VCaP (cell line): ENCODE data around the gene SLC38A11.
A peak's percentile ranks its signal among the peaks of the same experiment; 100 is the strongest.

Source experiments
- H3K27ac ChIP-seq: fragments of 450-650 bp; 2 replicates; pipeline ENCODE4 v1.5.1; 2017
- CTCF ChIP-seq: fragments of 450-650 bp; conservative IDR thresholded peaks from 2 replicates; pipeline ENCODE4 v1.5.1; 2017; ENCODE audit warnings: mild to moderate bottlenecking, moderate library complexity

Gene SLC38A11

GRCh38 chr2:164972216-164972615, 16.9 kb upstream of the SLC38A11 start:
- no peak overlapping the region for H3K27ac ChIP-seq
- TF ChIP-seq CTCF = no peak

- no peak for TF ChIP-seq CTCF
These were observed 14.8 kb upstream of the SLC38A11 start for GRCh38 chr2:164969909-164970690.

GRCh38 chr2:164967781-164968228, 12.5 kb upstream of the SLC38A11 start:
- TF ChIP-seq CTCF = no peak
- H3K27ac ChIP-seq = no peak overlapping the region

More at GRCh38 chr2:164969909-164970690, 14.8 kb upstream of the SLC38A11 start:
- no peak overlapping the region for H3K27ac ChIP-seq

GRCh38 chr2:164967361-164967760, 12.0 kb upstream of the SLC38A11 start:
- TF ChIP-seq CTCF = no peak

GRCh38 chr2:164964700-164965099, 9.4 kb upstream of the SLC38A11 start:
- H3K27ac ChIP-seq = no peak overlapping the region
- no peak for TF ChIP-seq CTCF

More at GRCh38 chr2:164967361-164967760, 12.0 kb upstream of the SLC38A11 start:
- no peak overlapping the region for H3K27ac ChIP-seq

GRCh38 chr2:164960159-164960558, 4.8 kb upstream of the SLC38A11 start:
- peak overlapping the region; percentile 53 for H3K27ac ChIP-seq
- no peak for TF ChIP-seq CTCF

- no peak for TF ChIP-seq CTCF
- peak overlapping the region; percentile 85 for H3K27ac ChIP-seq
These were observed 1.1 kb downstream of the SLC38A11 start for GRCh38 chr2:164954186-164954585.
